HUES64 (cell line): Measurements from ENCODE around the gene POLR3E.

Experiments
- H3K27ac ChIP-seq: 2 replicates; pipeline ENCODE4 v1.7.0; 2013; ENCODE audit warnings: low read depth, low read length, inconsistent platforms
- H3K27me3 ChIP-seq: 2 replicates; pipeline ENCODE4 v1.6.1; 2013; ENCODE audit warnings: mild to moderate bottlenecking, low read length; ENCODE audit not compliant: insufficient read depth
- H3K36me3 ChIP-seq: 2 replicates; pipeline ENCODE4 v1.6.1; 2013; ENCODE audit warnings: mild to moderate bottlenecking, low read length; ENCODE audit not compliant: insufficient read depth
- H3K4me1 ChIP-seq: 2 replicates; pipeline ENCODE4 v1.6.1; 2013; ENCODE audit warnings: mild to moderate bottlenecking, low read length, moderate library complexity; ENCODE audit not compliant: insufficient read depth
- H3K4me3 ChIP-seq: 2 replicates; pipeline ENCODE4 v1.5.1; 2013; ENCODE audit warnings: mild to moderate bottlenecking, low read length, moderate library complexity
- H3K9ac ChIP-seq: 2 replicates; pipeline ENCODE4 v1.6.1; 2013; ENCODE audit warnings: mild to moderate bottlenecking, low read depth, low read length
- H3K9me3 ChIP-seq: 2 replicates; pipeline ENCODE4 v1.6.1; 2013; ENCODE audit warnings: low read depth, low read length; ENCODE audit not compliant: insufficient read depth
- WGBS: fragments of 150-250, 120-280 bp; methylation state at CpG from one replicate; pipeline ENCODE4 v1.1.7; 2013; ENCODE audit warnings: missing lambda C conversion rate; 5-methylcytosine and 5-hydroxymethylcytosine counted together

Gene POLR3E

GRCh38 chr16:22326771-22327445, 29.7 kb downstream of the POLR3E start:
- Histone ChIP-seq H3K27ac (no peak overlapping the region), H3K9ac (no peak overlapping the region), H3K4me3 (no peak overlapping the region), H3K27me3 (no peaks in the 10 kb centered on the region), H3K4me1 (no peaks in the 10 kb centered on the region), H3K36me3 (peaks cover 91% of the 10 kb centered on the region), H3K9me3 (no peaks in the 10 kb centered on the region)
- 93% methylated on average over 13 of the region's 13 CpGs for WGBS

GRCh38 chr16:22327446-22327775, 30.2 kb downstream of the POLR3E start:
- WGBS = 95% methylated on average over 6 of the region's 6 CpGs
- H3K36me3 ChIP-seq = peaks cover 91% of the 10 kb centered on the region

GRCh38 chr16:22328081-22328725, 31.0 kb downstream of the POLR3E start:
- Histone ChIP-seq H3K27me3 (no peaks in the 10 kb centered on the region), H3K9me3 (no peaks in the 10 kb centered on the region), H3K36me3 (peaks cover 87% of the 10 kb centered on the region), H3K4me1 (no peaks in the 10 kb centered on the region), H3K27ac (no peak overlapping the region), H3K9ac (no peak overlapping the region), H3K4me3 (no peak overlapping the region)
- WGBS = 94% methylated on average over 10 of the region's 10 CpGs

More at GRCh38 chr16:22327446-22327775, 30.2 kb downstream of the POLR3E start:
- no peak overlapping the region for H3K27ac ChIP-seq
- H3K9ac ChIP-seq = no peak overlapping the region
- no peaks in the 10 kb centered on the region for H3K4me1 ChIP-seq
- no peaks in the 10 kb centered on the region for H3K27me3 ChIP-seq
- no peak overlapping the region for H3K4me3 ChIP-seq
- no peaks in the 10 kb centered on the region for H3K9me3 ChIP-seq

GRCh38 chr16:22329199-22329695, 32.0 kb downstream of the POLR3E start:
- Histone ChIP-seq H3K4me3 (no peak overlapping the region), H3K36me3 (peaks cover 91% of the 10 kb centered on the region), H3K27me3 (no peaks in the 10 kb centered on the region), H3K4me1 (no peaks in the 10 kb centered on the region), H3K9ac (no peak overlapping the region), H3K27ac (no peak overlapping the region), H3K9me3 (no peaks in the 10 kb centered on the region)
- WGBS = 93% methylated on average over 9 of the region's 9 CpGs

GRCh38 chr16:22330326-22330725, 33.1 kb downstream of the POLR3E start:
- Histone ChIP-seq H3K9me3 (no peaks in the 10 kb centered on the region), H3K27ac (no peak overlapping the region), H3K27me3 (no peaks in the 10 kb centered on the region), H3K4me3 (no peak overlapping the region), H3K9ac (no peak overlapping the region), H3K36me3 (peaks cover 91% of the 10 kb centered on the region), H3K4me1 (no peaks in the 10 kb centered on the region)
- WGBS = 91% methylated on average over 4 of the region's 4 CpGs

GRCh38 chr16:22333457-22333994, 36.3 kb downstream of the POLR3E start:
- no peak overlapping the region for H3K9ac ChIP-seq
- H3K4me1 ChIP-seq = no peaks in the 10 kb centered on the region
- no peak overlapping the region for H3K27ac ChIP-seq
- 82% methylated on average over 6 of the region's 6 CpGs for WGBS
- H3K27me3 ChIP-seq = no peaks in the 10 kb centered on the region
- H3K36me3 ChIP-seq = peaks cover 85% of the 10 kb centered on the region
- H3K4me3 ChIP-seq = no peak overlapping the region
- H3K9me3 ChIP-seq = peaks cover 22% of the 10 kb centered on the region

GRCh38 chr16:22335668-22336246, 38.5 kb downstream of the POLR3E start:
- Histone ChIP-seq H3K9me3 (peaks cover 22% of the 10 kb centered on the region), H3K36me3 (peaks cover 65% of the 10 kb centered on the region), H3K4me3 (no peak overlapping the region), H3K9ac (no peak overlapping the region; the same call in 1 of the 2 replicates), H3K27me3 (no peaks in the 10 kb centered on the region), H3K27ac (no peak overlapping the region), H3K4me1 (no peaks in the 10 kb centered on the region)
- 93% methylated on average over 3 of the region's 3 CpGs for WGBS

GRCh38 chr16:22336581-22336980, 39.4 kb downstream of the POLR3E start:
- Histone ChIP-seq H3K9ac (no peak overlapping the region), H3K9me3 (peaks cover 22% of the 10 kb centered on the region), H3K36me3 (peaks cover 58% of the 10 kb centered on the region), H3K27ac (no peak overlapping the region), H3K4me1 (no peaks in the 10 kb centered on the region), H3K4me3 (no peak overlapping the region), H3K27me3 (no peaks in the 10 kb centered on the region)

- H3K9me3 ChIP-seq = peaks cover 22% of the 10 kb centered on the region
- H3K27me3 ChIP-seq = no peaks in the 10 kb centered on the region
- no peak overlapping the region for H3K27ac ChIP-seq
- no peak overlapping the region for H3K4me3 ChIP-seq
- no peaks in the 10 kb centered on the region for H3K4me1 ChIP-seq
- no peak overlapping the region for H3K9ac ChIP-seq
- peaks cover 54% of the 10 kb centered on the region for H3K36me3 ChIP-seq
Observed at GRCh38 chr16:22337045-22337444, 39.8 kb downstream of the POLR3E start.

- peaks cover 46% of the 10 kb centered on the region for H3K36me3 ChIP-seq
- no peak overlapping the region for H3K27ac ChIP-seq
- H3K27me3 ChIP-seq = no peaks in the 10 kb centered on the region
- H3K4me3 ChIP-seq = no peak overlapping the region
- no peaks in the 10 kb centered on the region for H3K4me1 ChIP-seq
- WGBS = 86% methylated on average over 2 of the region's 4 CpGs
- no peak overlapping the region for H3K9ac ChIP-seq
- peaks cover 22% of the 10 kb centered on the region for H3K9me3 ChIP-seq
Observed at GRCh38 chr16:22337849-22338635, 40.8 kb downstream of the POLR3E start.

GRCh38 chr16:22340945-22341344, 43.7 kb downstream of the POLR3E start:
- H3K36me3 ChIP-seq = peaks cover 29% of the 10 kb centered on the region
- no peak overlapping the region for H3K9ac ChIP-seq
- H3K27me3 ChIP-seq = no peaks in the 10 kb centered on the region
- H3K27ac ChIP-seq = no peak overlapping the region
- no peaks in the 10 kb centered on the region for H3K4me1 ChIP-seq
- H3K4me3 ChIP-seq = no peak overlapping the region
- H3K9me3 ChIP-seq = peaks cover 20% of the 10 kb centered on the region
